Activated T-cell treated with anti-CD3 and anti-CD28 coated beads, Interleukin-2, amount 50 U/mL, for 72 hours (primary cell): ENCODE data around the gene RPLP2. TPM values are rescaled to one million over a fixed set of nuclear protein-coding genes. Genes with fewer than 3 reads are reported as not detected.

ENCODE experiments used
- ATAC-seq, 2 donors: fragments of 150-1000 bp; cut with Tn5 transposase; replicated peaks in 1 of 2; 2 replicates each; pipeline ENCODE4 v1.10.0; 2021; ENCODE audit warnings: moderate library complexity in 2 of 2, mild to moderate bottlenecking in 1 of 2
- DNase-seq, 2 donors: peaks; one replicate each; pipeline ENCODE4 v3.0.0; 2021 to 2022; ENCODE audit warnings: mixed read lengths in 1 of 2
- H3K27ac Mint-ChIP-seq: one replicate; pipeline ENCODE4 v1.8.0; 2022; ENCODE audit warnings: mild to moderate bottlenecking, moderate library complexity, mixed read lengths
- H3K27me3 Mint-ChIP-seq: one replicate; pipeline ENCODE4 v1.8.0; 2022; ENCODE audit warnings: low read depth, mixed read lengths
- H3K36me3 Mint-ChIP-seq, 2 donors: one replicate each; pipeline ENCODE4 v1.8.0; 2022; ENCODE audit warnings: mixed read lengths in 2 of 2, mild to moderate bottlenecking in 1 of 2; ENCODE audit not compliant: insufficient read depth in 2 of 2
- H3K4me1 Mint-ChIP-seq: one replicate; pipeline ENCODE4 v1.8.0; 2022; ENCODE audit warnings: low read depth, mixed read lengths
- H3K4me3 Mint-ChIP-seq, 2 donors: one replicate each; pipeline ENCODE4 v1.8.0; 2022; ENCODE audit warnings: mild to moderate bottlenecking in 2 of 2, mixed read lengths in 2 of 2, moderate library complexity in 2 of 2
- H3K9me3 Mint-ChIP-seq, 2 donors: one replicate each; pipeline ENCODE4 v1.8.0; 2022; ENCODE audit warnings: mixed read lengths in 2 of 2
- total RNA-seq, 2 donors: library from RNA; stranded (reverse); gene quantifications; one replicate each; pipeline ENCODE4 v1.2.3, GENCODE V29; 2022

RPLP2 gene
- total RNA-seq, 2 donors from 2014 or later, result 3,054 to 3,114 TPM

DNA sequence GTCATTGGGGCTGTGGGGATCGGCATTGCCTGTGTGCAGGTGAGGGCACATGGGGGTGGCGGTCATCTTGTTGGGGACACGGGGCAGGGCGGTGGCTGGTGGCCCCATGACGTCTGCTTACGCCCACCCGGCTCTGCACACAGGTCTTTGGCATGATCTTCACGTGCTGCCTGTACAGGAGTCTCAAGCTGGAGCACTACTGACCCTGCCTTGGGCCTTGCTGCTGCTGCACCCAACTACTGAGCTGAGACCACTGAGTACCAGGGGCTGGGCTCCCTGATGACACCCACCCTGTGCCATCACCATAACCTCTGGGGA lies 28.2 kb downstream of the RPLP2 start:
- no peak for ATAC-seq
- Mint-ChIP-seq H3K4me1 (peaks cover 22% of the 10 kb centered on the region), H3K4me3 (no peak overlapping the region), H3K27ac (no peak overlapping the region), H3K9me3 (no peaks in the 10 kb centered on the region), H3K27me3 (no peaks in the 10 kb centered on the region), H3K36me3 (peaks cover 0 to 4% of the 10 kb centered on the region in 2 donors)
- no peak for DNase-seq

DNA sequence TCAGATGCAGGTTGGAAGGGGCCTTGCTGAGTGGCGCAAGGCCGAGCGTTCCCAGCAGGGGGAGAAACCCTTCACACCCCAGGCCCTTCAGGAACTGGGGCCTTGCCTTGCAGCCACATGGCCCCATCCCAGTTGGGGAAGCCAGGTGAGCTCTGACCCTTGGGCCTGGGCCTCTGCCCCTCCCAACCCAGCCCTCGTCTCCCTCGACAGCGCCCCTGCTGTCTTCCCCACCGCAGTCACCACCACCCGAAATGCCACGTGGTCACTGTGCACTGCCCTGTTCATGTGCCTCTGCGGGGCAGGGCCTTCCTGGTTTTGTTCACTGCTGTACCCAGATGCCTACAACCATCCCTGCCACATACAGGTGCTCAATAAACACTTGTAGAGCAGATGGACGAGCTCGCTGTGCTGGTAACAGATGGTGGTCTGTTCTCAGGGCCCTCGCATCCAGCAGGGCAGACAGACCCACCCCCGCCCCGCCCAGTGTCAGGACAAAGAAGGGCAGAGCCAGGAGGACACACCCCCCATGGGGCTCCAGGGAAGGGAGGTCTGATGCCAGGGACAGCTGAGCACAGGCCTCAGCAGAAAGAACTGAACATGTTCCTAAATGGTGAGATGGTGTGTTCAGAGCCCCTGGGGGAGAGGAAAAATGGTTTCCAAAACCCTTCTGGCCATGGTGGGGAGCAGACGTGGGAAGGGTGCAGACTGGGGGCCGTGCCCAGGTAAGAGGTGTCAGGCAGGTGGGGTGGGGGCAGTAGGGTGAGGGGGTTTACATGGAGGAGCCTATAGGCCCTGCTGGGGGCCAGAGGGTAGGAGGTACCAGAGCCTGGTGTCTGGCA lies 28.9 kb downstream of the RPLP2 start:
- Mint-ChIP-seq H3K27ac (no peak overlapping the region), H3K36me3 (peaks cover 0 to 4% of the 10 kb centered on the region in 2 donors), H3K4me3 (no peak overlapping the region), H3K4me1 (peaks cover 27% of the 10 kb centered on the region), H3K27me3 (no peaks in the 10 kb centered on the region), H3K9me3 (no peaks in the 10 kb centered on the region)
- ATAC-seq, result no peak
- no peak for DNase-seq

DNA sequence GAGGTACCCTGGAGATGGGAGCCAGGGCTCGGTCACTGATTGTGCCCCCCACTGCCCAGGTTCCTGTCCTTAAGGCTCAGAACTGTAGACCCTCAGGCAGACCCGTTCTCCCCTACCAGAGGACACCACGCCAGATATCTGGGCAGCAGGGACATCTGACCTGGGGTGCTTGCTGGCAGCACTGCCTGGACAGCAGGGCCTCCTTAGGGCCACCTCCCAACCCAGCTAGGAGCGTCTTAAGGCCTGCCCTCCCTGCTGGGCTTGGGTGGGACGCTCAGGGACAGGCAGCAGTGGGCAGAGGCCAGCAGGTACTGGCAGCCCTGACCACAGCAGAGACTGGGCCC lies 29.5 kb downstream of the RPLP2 start:
- peaks cover 25% of the 10 kb centered on the region for H3K4me1 Mint-ChIP-seq
- no peak for ATAC-seq
- no peak overlapping the region for H3K27ac Mint-ChIP-seq
- H3K27me3 Mint-ChIP-seq, result no peaks in the 10 kb centered on the region
- peaks cover 0 to 4% of the 10 kb centered on the region in 2 donors for H3K36me3 Mint-ChIP-seq
- H3K4me3 Mint-ChIP-seq, result no peak overlapping the region
- no peak for DNase-seq
- no peaks in the 10 kb centered on the region for H3K9me3 Mint-ChIP-seq

DNA sequence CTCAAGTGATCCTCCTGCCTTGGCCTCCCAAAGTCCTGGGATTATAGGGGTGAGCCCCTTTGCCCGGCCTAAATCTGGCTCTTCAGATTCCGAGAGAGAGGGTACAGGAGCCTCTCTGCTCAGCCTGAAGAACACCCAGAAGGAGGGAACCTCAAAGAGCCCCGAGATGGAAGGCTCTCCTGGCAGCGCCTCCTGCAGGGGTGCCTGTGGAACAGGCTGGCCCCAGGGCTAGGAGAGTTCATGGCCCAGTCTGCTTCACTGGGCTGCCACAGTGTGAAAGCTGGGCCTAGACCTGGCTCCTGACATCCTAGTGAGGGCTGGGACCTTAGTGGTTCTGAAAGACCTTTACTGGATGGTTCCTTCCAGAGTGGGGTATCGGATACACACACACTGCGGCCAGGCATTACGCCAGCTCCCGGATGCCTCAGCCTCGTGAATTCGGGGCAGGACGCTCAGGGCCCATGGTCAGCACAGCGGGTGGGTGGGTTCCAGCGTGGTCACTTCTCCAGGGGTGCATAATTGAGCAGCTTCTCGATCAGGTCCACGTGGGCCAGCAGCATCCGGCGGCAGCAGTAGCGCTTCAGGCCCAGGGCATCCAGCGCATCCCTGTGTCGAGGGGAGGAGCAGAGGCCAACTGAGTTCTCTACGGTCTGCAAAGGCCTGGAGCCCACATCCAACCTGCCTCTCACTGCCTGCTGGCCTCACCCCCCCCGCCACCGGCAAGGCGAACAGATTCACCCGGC lies 30.3 kb downstream of the RPLP2 start:
- no peak overlapping the region for H3K27ac Mint-ChIP-seq
- peaks cover 25% of the 10 kb centered on the region for H3K4me1 Mint-ChIP-seq

DNA sequence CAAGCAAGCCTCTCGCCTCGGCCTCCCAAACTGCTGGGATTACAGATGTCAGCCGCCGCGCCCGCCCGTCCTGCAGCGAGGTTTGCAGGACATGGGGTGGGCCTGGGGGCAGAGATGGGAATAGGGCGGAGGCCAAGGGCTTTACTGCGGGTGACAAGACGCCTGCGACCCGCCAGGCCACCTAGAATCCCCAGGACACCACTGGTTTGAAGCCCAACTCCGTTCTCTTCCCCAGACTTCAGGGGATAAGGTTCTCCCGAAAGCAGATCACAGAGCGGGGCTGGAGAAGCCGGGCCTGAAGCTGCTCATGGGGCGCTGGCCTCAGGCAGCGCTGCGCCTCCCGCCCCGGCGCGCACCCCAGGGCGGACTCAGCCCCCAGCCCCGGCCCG lies 32.2 kb downstream of the RPLP2 start:
- DNase-seq (no peak), ATAC-seq (peak; percentile 1 to 2)
- H3K9me3 Mint-ChIP-seq, result no peaks in the 10 kb centered on the region
- no peaks in the 10 kb centered on the region for H3K27me3 Mint-ChIP-seq
- H3K4me1 Mint-ChIP-seq, result peaks cover 25% of the 10 kb centered on the region
- peak overlapping the region; percentile 83 to 88 for H3K4me3 Mint-ChIP-seq
- peaks cover 0 to 4% of the 10 kb centered on the region in 2 donors for H3K36me3 Mint-ChIP-seq
- peak overlapping the region; percentile 79 for H3K27ac Mint-ChIP-seq

More for the DNA sequence above, 30.3 kb downstream of the RPLP2 start:
- Mint-ChIP-seq H3K27me3 (no peaks in the 10 kb centered on the region), H3K4me3 (peak overlapping the region; percentile 83 to 88), H3K36me3 (peaks cover 0 to 4% of the 10 kb centered on the region in 2 donors), H3K9me3 (no peaks in the 10 kb centered on the region)
- DNase-seq, result no peak
- no peak for ATAC-seq

DNA sequence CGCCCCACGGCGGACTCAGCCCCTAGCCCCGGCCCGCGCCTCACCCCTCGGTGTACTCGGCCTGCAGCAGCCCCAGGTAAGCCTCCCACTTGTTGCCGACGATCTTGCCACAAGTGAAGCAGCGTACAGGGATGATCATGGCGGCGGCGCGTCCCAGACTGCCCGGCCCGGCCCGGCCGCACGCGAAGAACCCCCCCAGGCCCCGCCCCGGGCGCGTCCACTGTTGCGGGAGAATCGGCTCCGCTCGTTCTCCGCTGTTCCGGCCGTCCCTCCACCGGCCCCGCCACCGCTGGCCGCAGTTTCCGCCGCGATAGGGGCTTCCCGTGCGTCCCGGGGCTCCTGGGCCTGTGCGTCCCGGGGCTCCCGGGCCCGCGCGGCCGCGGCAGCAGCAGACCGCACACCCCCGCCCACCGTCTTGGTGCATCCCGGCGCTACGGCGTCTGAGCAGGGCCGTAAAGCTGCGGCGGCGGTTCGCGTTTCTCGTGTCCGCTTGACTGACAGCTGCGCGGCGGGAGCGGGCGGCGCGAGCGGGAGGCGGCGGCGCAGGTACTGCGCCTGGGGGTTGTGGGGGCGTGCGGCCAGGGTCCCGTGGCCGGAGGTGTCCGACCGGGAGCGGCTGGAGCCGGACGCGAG lies 32.7 kb downstream of the RPLP2 start, which contains the start of the genes POLR2L and TSPAN4:
Gene POLR2L, minus strand, starts transcription at position 160 of the 633 bp plus-strand sequence. Its CDS starts 21 bp downstream, at position 139.
Gene TSPAN4, plus strand, starts transcription at position 483 of the 633 bp plus-strand sequence. CDS start 7,453 bp downstream, outside the sequence.
- H3K4me1 Mint-ChIP-seq, result peaks cover 25% of the 10 kb centered on the region
- DNase-seq, result peak; percentile 93 to 94
- H3K4me3 Mint-ChIP-seq, result peak within 1 kb of the TSS; percentile 86 to 88
- H3K9me3 Mint-ChIP-seq, result no peaks in the 10 kb centered on the region
- peak; percentile 79 to 84 for ATAC-seq
- H3K27ac Mint-ChIP-seq, result peak within 1 kb of the TSS; percentile 79
- H3K36me3 Mint-ChIP-seq, result peaks cover 0 to 4% of the 10 kb centered on the region in 2 donors
- H3K27me3 Mint-ChIP-seq, result no peaks in the 10 kb centered on the region

DNA sequence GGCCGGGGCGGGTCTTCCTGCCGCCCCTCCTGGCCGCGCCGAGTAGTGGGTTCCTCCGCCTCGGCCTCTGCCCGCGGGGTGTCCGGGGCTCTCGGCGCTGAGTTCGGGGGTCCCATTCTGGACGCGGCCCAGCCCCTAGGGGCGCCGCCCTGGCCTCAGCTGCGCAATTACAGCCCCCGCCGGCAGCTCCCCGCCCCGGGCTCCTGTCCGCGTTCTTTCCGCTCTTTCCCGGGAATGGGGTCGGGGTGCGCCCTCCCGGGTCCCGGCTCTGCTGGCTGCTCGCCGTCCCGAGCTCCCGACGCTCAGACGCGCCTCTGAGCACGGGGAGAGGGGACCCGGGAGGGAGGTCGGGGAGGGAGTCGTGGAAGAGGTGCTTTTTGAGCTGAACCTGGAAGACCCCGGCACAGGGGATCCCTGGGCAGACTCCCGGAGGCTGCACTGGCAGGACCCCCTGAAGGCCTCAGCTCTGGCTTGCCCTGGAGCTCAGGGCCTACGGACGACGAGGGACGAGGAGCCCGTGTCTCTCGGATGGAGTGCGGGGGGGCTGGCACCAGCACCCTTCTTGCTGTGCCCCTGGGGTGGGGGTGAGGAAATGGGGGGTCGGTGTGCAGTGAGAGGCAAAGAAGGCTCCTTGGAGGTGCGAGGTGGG lies 33.4 kb downstream of the RPLP2 start:
- Mint-ChIP-seq H3K36me3 (peaks cover 0 to 4% of the 10 kb centered on the region in 2 donors), H3K27me3 (no peaks in the 10 kb centered on the region), H3K4me3 (peak overlapping the region; percentile 74 to 86), H3K27ac (no peak overlapping the region), H3K9me3 (no peaks in the 10 kb centered on the region), H3K4me1 (peaks cover 25% of the 10 kb centered on the region)
- DNase-seq (no peak), ATAC-seq (peak in 1 of 2 donors; percentile 13)

DNA sequence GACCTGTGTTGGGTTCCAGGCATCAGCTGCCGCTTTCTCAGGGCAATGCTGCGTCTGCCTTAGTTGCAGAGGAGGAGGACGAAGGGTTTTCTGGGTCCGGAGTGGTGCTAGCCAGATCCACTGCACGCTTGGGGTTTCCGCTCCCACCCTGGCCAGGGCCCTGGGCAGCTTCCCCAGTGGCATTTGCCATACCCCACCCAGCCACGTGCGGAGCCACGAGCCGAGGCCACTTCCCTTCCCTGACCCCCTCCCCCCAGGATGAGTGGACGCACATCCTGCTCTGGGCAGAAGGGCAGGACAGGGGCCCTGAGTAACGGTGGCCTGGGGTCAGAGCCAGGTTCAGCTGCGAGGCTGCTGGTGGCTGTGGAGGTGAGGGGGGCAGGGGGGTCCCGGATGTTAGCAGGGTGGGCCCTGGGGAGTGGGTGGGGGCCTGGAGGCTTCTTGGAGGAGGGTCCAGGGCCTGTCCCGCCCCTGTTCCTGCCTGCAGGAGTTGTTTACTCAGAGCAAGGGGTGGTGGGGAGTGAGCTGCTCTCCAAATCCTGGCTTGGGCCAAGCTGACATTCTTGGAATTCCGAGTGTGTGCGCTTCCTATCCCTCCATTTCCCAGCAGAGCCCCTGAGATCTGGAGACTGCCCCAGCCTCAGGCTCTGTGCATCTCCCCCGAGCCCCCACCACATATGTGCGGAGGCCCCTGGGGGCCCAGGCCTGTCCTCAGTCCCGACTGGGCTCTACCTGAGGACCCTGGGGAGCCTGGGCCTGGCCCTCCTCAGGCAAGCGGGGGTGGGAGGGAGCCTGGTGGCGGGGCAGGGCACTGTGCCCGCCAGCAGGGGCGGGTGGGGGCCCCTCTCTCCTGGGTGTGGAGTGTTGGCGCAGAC lies 34.3 kb downstream of the RPLP2 start:
- peaks cover 30% of the 10 kb centered on the region for H3K4me1 Mint-ChIP-seq
- H3K27me3 Mint-ChIP-seq, result peaks cover 4% of the 10 kb centered on the region
- DNase-seq (peak in 1 of 2 donors; percentile 37), ATAC-seq (no peak)
- peak overlapping the region; percentile 74 to 86 for H3K4me3 Mint-ChIP-seq
- H3K9me3 Mint-ChIP-seq, result no peaks in the 10 kb centered on the region
- peak overlapping the region; percentile 60 for H3K27ac Mint-ChIP-seq
- H3K36me3 Mint-ChIP-seq, result peaks cover 0 to 2% of the 10 kb centered on the region in 2 donors

DNA sequence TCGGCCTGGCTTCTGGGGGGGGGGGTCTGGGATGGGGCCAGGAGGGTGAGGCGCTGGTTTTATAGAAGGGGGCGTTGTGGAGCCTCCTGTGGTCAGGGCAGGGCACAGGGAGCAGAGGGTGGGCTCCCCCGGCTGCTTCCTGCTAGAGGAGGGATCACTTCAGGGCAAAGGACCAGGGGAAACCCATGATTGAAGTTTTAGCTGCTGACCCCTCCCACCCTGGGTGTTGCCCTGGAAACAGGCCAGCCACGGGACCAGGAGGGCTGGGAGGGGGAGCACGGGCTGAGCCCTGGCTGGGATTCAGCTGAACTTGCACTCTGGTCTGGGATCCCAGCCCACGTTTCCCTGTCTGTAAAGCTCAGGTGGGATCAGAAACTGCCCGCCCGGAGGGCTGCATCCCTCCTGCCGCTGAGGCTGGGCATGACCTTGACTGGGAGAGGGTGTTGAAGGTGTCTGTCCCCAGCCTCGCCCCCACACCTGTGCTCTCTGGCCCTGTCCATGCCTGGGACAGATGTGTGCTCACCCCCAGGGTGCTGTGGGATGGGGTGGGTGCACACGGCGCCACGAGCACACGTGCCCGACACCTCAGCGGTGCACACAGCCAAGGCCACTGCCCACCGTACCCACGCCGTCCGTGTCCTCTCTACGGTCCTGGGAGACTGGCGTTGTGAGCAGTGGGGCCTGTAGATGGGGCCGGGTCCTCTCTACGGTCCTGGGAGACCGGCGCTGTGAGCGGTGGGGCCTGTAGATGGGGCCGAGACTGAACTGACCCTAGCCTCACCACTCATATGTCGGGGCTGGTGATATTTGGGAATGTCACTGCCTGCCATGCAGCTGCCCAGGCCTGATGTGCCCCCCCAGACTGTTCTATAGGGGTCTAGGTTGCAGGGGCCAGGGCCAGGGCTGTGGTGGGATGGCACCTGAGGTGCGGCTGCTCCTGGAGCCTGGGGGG lies 35.2 kb downstream of the RPLP2 start:
- Mint-ChIP-seq H3K36me3 (no peaks in the 10 kb centered on the region), H3K4me3 (peak overlapping the region; percentile 29 to 49), H3K27ac (no peak overlapping the region), H3K4me1 (peaks cover 30% of the 10 kb centered on the region), H3K9me3 (no peaks in the 10 kb centered on the region), H3K27me3 (peaks cover 4% of the 10 kb centered on the region)
- no peak for ATAC-seq
- no peak for DNase-seq

DNA sequence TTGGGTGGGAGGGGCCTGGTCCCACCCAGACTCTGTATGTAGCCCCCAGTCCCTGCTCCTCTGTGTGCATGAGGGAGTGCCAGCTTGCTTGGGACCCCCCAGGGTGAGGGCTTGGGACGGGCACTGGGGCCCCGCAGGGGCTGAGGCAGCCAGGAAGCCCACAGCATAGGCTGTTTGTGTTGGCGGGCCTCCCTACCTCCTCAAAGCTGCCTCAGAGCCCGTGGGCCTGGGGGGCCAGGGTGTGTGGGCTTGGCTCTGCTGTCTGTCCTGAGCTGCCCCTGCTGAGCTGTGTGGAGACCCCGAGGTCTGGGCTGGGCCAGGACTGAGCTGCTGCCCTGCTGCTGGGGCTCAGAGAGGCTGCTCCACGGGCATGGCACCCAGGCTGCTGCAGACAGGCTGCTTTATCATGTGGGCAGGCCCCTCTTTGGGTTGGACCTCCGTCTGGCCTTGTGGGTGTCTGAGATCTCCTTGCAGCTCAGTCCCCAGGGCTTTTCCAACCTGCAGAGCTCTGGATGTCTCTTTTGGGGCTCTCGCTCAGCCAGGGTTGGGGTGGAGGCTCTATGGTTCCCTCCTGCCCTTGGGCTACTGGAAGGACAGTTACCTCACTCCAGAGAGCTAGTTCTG lies 36.2 kb downstream of the RPLP2 start:
- no peak for ATAC-seq
- no peak overlapping the region for H3K4me3 Mint-ChIP-seq
- DNase-seq, result no peak

More for the DNA sequence above, 36.2 kb downstream of the RPLP2 start:
- H3K4me1 Mint-ChIP-seq, result peaks cover 23% of the 10 kb centered on the region
- H3K9me3 Mint-ChIP-seq, result no peaks in the 10 kb centered on the region
- no peaks in the 10 kb centered on the region for H3K36me3 Mint-ChIP-seq
- no peak overlapping the region for H3K27ac Mint-ChIP-seq
- peaks cover 4% of the 10 kb centered on the region for H3K27me3 Mint-ChIP-seq
